Epidermal melanocyte (primary cell): ENCODE measurements around the gene SDF4.
A peak's percentile ranks its signal among the peaks of the same experiment; 100 is the strongest.

Experiments used
- DNase-seq: peaks from one replicate; pipeline ENCODE4 v3.0.0; 2011; ENCODE audit warnings: low spot score; ENCODE audit not compliant: insufficient read length

Gene SDF4

DNA sequence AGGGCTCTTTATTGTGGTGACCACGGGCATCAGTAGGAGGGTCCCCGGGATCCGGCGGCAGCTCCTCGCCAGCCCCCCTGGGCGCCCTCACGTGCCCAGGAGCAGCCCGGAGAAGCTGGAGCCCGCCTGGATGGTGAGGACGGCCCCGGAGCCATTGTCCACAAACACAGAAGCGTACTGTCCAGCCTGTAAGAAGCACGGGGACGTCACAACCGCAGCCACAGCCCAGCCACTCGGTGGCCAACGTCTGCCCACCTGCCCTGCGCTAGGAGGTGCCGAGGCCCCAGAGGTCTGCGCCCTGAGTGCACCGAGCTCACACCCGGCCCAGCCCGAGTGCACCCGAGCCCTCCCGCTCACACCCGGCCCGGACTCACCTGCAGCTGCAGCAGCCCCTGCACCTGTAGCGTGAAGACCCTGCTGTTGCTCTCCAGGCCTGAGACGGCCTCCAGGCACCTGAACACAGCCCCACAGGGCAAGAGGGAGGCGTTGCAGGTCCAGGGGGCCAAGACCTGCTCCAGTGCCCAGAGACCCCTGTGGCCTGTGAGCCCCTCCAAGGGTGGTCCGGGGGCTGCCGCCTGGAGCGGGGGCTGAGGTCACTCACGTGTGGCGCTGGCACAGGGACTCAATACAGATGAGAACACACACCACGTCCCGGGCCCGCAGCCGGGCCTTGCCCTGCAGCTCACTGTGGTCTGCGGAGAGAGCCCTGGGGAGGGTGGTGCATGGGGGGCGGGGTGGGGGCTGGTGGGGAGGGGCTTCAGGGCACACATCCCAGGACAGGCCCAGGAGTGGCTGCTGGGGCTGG is 10.9 kb upstream of the SDF4 start:
- no peak for DNase-seq

GRCh38 chr1:1241588-1242219 is 9.9 kb upstream of the SDF4 start:
- DNase-seq: no peak

DNA sequence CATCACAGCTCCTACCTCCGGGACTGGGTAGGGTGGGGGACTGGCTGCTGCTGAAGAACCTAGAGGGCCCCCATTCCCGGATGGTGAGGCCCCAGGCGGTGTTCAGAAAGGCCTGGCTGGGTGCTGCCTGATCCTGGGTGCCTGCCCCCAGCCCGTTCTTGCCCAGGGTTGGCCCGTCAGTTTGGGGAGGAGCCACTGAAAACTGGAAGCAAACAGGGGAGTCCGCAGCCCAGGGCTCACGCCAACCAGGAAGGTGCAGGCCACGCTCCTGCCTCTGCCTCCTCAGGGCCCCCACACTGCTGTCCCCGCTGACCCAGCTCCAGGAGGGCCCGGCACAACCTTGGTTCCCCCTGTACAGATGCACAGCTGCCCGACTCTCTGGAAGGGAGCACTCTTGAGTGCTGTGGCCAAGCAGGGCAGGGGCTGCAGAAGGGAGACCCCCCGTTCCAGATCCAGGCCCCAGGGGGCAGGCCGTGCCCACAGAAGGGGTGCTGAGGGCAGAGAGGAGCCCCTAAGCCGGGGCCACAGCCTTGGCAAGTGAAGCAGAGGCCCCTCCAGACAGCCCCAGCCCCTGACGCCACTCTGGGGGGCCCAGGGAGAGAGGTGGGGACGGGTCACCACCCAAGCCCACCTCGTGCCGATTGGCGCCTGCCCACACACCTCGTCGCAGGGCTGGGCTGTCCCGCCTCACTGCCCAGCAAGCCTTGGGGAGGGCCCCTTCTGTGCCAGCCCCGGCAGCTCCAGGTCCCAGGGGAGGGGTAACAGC is 9.2 kb upstream of the SDF4 start:
- no peak for DNase-seq

GRCh38 chr1:1240348-1240732 is 8.5 kb upstream of the SDF4 start:
- no peak for DNase-seq

- DNase-seq: no peak
These were observed 8.0 kb upstream of the SDF4 start for GRCh38 chr1:1239614-1240347.

- DNase-seq: no peak
These were observed 7.4 kb upstream of the SDF4 start for GRCh38 chr1:1239227-1239613.

DNA sequence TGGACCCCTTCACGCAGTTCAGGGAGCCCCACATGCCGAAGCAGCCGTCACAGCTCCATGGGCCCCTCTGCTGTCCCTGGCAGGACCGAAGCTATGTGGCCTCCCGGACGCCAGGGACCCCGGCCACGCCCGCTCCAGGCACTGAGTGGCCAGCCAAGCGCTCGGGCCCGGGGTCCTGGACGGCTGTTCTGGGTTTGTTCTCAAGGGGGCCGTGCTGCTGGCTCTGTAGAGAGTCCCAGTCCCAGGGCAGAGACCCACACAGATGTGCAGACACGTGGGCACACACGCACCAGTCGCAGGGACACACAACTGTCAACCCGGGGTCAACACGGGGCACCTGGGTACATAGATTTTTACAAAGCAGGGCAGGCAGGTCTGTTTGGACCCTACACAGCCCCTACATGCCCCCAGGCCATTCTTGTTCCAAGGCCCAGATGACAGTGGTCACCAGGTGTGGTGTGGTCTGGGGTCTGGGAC is 6.9 kb upstream of the SDF4 start:
- DNase-seq: no peak

DNA sequence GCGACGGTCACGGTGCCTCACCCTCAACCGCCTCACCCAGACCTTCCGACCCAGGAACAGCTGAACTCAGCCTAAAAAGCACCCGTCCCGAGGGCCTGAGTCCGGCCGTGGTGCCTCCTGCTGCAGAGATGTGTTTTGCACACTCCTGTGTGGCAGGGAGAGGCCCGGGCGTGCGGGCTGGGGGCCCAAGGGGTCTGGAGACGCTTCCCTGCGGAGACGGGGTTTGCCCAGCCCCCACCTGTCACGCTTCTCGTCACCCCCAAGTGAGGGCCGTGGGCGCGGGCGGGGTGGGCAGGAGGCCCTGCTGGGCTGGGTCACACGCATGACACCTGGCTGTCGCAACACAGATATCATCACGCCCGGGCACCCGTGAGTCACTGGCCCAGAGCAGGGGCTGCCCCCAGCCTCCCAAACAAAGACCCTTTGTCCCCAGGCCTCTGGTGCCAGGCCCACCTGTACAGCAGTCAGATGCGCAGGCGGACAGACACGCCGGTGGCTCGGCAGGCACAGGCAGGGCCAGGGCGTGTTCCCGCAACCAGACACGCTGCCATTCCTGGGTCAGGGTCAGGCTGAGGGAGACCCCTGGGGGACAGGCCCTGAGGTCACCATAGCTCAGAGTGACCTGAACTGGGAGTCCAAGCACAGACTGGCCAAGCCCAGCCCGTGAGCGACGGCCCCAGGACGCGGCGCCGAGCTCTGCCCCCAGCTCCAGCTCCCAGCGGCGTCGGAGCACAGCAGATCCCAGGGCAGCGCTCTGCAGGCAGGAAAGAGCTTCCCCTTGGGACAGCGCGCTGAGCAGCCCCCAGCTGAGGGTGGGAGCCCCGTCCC is 6.3 kb upstream of the SDF4 start:
- no peak for DNase-seq

GRCh38 chr1:1236945-1237873 is 5.4 kb upstream of the SDF4 start:
- no peak for DNase-seq

GRCh38 chr1:1236176-1236763 is 4.5 kb upstream of the SDF4 start:
- no peak for DNase-seq

GRCh38 chr1:1235016-1235744 is 3.4 kb upstream of the SDF4 start:
- no peak for DNase-seq

- no peak for DNase-seq
These were observed 2.5 kb upstream of the SDF4 start for GRCh38 chr1:1234180-1234808.

- DNase-seq: no peak
These were observed 1.7 kb upstream of the SDF4 start for GRCh38 chr1:1233567-1233892.

- no peak for DNase-seq
These were observed 1.2 kb upstream of the SDF4 start for GRCh38 chr1:1232796-1233566.

- no peak for DNase-seq
These were observed 501 bp upstream of the SDF4 start, which contains the start of gene B3GALT6 for GRCh38 chr1:1232208-1232795. Gene B3GALT6 (plus strand): TSS chr1:1232237. CDS start chr1:1232279, 42 bp downstream.

DNA sequence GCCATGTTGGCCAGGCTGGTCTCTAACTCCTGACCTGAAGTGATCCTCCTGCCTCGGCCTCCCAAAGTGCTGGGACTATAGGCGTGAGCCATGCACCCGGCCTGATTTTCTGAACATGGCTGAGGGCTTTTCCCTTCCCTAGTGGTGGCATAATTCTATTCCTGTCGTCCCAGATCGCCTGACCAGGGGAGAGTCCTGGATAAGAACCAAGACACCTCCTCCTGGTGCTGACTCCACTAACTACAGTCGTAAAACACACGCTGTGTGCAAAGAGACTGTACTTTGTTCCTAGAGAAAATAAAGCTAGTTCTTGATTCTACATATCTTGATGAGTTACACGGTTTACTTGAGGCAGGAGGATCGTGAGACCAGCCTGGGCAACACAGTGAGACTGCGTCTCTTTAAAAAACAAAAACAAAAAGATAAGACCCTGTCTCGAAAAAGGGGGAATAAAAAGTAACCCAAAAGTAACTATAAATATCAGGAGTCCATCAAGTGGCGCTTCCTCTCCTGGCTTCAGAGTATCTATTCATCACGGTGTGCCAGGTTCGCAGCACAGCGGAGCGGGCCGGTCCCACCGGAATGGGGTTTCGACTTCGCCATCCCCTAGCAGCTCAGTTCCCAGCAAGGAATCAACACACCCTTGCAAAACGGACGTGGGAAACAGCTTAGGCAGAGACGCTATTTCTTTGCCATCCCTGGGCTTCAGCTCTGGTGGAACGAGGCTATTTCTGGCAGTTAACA is 973 bp downstream of the SDF4 start:
- DNase-seq: peak; percentile 92
